ENCODE measurements around the gene LEMD3.
"Not testable (repeated sequence)": the region's sequence is repeated elsewhere in the genome, so short reads cannot be mapped to it uniquely, and the experiment has no call there.

Gene LEMD3

DNA sequence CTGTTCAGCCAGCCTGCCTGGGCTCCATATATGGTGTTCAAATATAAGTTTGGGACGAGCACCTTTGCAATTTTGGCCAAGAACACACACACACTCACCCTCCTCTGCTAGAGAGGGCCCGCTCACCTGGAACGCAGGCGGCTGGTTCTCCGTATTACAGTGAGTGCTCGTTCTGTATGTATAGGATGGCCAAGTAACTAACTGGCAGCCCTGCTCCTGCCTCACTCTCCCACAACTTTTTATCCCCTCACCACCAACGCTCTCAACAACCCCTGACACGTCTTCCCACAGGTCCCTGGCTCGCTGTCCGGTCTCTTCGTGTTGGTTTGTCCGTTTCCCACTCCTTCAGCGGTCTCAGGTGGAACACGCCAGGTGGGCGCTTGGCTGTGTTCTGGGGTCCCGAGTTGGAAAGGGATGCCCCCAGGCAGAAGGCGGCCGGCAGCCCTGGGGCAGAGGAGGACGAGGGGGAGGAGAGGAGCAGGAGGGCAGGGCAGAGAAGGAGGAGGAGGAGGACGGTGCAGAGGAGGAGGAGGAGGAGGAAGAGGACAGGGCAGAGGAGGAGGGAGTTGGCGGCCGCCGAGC, 108.7 kb downstream of the LEMD3 start:
- Mint-ChIP-seq H3K36me3 (no peaks in the 10 kb centered on the region), H3K4me3 (peak overlapping the region; percentile 53), H3K4me1 (peaks cover 7% of the 10 kb centered on the region), H3K9me3 (no peaks in the 10 kb centered on the region), H3K27me3 (peaks cover 49% of the 10 kb centered on the region), H3K27ac (no peak overlapping the region)

DNA sequence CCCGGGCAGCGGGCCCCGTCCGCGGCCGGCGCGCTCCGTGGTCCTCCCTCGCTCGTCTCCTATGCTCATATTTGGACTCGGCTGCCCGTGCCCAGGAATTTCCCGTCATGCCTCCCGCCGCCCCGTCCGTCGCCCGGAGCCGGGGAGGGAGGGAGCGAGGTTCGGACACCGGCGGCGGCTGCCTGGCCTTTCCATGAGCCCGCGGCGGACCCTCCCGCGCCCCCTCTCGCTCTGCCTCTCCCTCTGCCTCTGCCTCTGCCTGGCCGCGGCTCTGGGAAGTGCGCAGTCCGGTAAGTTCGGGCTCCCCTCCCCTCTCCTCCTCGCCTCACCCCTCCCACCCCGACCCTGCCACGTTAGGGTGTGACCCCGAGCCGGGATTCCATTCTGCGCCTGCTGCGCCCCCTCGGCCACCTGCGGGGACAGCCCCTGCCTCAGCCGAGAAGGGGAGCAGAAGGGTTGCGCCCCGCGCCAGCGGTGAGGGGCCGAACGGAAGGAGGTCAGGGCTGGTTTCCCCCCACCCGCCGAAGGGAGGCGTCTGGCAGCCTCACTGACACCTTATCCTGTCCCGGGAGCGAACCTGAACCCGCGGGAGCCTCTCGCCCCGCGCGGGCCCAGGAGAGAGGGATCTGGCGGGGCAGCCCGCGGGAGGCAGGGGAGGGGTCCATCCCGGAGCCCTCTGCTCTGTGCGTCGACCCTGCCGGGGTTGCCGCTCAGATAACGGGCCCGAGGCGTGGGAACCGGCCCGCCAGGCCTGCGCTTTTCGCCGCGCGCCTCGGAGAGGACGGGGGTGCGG, 109.4 kb downstream of the LEMD3 start, which contains the start of gene MSRB3:
TSS of gene MSRB3 (plus strand) at position 108 of the 793 bp plus-strand sequence. CDS start 29,897 bp downstream, outside the sequence.
- Mint-ChIP-seq H3K4me1 (peaks cover 7% of the 10 kb centered on the region), H3K27me3 (peaks cover 46% of the 10 kb centered on the region), H3K4me3 (peak within 1 kb of the TSS; percentile 80), H3K27ac (no peak within 1 kb of the TSS), H3K36me3 (no peaks in the 10 kb centered on the region), H3K9me3 (no peaks in the 10 kb centered on the region)

DNA sequence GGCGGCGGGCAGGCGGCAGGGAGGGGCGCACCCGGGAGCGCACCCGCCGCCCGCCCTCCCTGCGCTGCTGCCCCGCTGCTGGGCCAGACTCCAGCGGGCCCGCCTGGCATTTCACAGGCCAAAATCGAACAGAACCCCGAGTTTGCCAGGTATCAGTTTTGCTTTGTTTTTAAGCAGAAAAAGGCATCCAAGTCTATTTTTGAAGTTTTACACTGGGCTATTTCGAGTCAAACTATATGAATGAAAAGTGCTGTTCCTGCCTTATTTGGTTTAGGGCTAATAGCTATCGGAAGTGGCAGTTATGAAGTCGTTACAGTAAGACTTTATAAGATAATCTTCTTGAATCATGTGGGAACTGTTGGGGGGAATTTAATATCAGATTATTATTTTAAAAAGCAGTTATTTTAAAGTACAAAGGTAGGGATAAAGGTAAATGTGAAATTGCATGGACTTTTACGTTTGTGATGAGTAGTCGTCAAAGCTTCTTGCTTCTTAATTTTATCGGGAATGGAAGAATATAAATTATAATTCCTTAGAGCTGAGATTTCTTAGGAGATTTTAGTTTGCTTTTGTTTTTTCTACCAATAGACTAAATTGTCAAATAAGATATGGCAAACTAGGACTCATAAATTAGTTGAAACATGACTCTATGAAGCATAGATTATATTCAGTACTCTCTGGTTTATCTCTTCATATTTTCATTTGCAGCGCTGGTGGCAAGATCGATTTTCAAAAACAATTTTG, 110.2 kb downstream of the LEMD3 start:
- Mint-ChIP-seq H3K4me3 (peak overlapping the region; percentile 80), H3K4me1 (peaks cover 7% of the 10 kb centered on the region), H3K27me3 (peaks cover 46% of the 10 kb centered on the region)

DNA sequence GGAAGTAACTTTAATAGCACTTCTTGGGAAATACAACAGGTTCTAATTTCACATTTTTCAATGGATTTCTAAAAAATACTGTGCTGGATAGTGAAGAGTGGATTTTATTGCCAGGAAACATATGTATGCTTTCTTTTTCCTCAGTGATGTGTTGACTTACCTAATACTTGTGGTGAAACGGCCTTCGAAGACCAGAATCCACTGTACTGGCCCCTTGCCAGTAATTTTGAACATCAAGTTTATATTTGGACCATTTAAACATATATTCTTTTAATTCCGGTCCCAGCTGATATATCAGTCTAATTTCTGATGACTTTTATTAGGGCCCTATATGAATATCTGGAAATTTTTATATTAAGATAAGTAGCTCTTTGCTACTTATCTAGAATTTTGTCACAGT, 110.9 kb downstream of the LEMD3 start:
- Mint-ChIP-seq H3K27ac (no peak overlapping the region), H3K9me3 (no peaks in the 10 kb centered on the region), H3K36me3 (no peaks in the 10 kb centered on the region), H3K27me3 (peaks cover 45% of the 10 kb centered on the region), H3K4me3 (no peak overlapping the region), H3K4me1 (peaks cover 7% of the 10 kb centered on the region)

More for the DNA sequence above, 110.2 kb downstream of the LEMD3 start:
- no peak overlapping the region for H3K27ac Mint-ChIP-seq
- no peaks in the 10 kb centered on the region for H3K9me3 Mint-ChIP-seq
- no peaks in the 10 kb centered on the region for H3K36me3 Mint-ChIP-seq

DNA sequence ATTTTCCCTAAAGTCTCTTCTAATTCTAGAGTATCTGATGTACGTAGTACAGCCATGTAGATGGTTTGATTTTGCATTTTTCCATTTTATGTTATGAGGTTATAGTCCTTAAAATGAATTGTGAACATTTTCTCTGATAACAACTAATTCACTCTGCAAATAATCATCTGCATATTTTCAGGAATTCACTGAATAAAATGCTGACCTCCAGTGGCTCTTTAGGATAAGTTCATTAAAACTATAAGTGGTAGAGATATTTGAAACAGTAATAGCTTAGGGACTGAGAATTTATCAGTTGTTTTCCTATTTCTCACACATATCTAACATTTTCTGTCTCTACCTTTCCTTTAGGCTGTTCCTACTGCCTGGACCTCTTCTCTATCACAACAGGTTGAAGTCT, 113.5 kb downstream of the LEMD3 start:
- no peaks in the 10 kb centered on the region for H3K9me3 Mint-ChIP-seq
- no peak overlapping the region for H3K27ac Mint-ChIP-seq
- no peaks in the 10 kb centered on the region for H3K36me3 Mint-ChIP-seq
- H3K4me1 Mint-ChIP-seq = peaks cover 7% of the 10 kb centered on the region
- no peak overlapping the region for H3K4me3 Mint-ChIP-seq
- peaks cover 36% of the 10 kb centered on the region for H3K27me3 Mint-ChIP-seq

DNA sequence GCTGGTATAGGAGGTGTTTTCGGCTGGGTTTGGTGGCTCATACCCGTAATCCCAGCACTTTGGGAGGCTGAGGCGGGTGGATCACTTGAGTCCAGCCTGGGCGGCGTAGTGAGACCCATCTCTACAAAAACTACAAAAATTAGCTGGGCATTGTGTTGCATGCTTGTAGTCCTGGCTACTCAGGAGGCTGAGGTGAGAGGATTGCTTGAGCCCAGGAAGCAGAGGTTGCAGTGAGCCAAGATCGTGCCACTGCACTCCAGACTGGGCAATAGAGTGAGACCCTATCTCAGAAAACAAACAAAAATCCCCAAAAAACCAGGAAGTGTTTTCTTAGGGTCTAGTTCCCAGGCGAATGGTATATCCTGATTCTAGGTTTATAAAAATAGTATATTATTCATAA, 116.1 kb downstream of the LEMD3 start:
- not testable (repeated sequence) for H3K27ac Mint-ChIP-seq, H3K36me3 Mint-ChIP-seq, H3K4me1 Mint-ChIP-seq, H3K9me3 Mint-ChIP-seq, H3K4me3 Mint-ChIP-seq
- peaks cover 28% of the 10 kb centered on the region for H3K27me3 Mint-ChIP-seq

DNA sequence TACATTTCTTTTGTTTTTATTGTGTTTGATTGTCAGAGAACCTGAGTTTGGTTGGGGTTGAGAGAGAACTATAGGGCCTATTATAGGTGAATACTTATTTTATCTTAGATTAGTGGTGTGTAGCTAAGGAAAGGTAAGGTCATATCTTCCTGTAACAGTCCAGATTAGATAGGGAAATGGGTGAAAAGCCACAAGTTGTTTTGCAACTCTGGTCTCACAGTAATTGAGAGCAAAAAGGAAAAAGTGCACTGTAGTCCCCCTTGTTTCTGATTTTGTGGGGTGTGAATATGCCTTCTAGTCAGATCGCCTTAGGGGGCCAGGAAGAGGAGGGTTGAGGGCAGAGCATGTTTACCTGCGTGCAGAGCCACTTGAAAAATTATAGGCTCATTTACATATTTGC, 118.0 kb downstream of the LEMD3 start:
- Mint-ChIP-seq H3K27ac (no peak overlapping the region), H3K4me1 (no peaks in the 10 kb centered on the region), H3K36me3 (no peaks in the 10 kb centered on the region), H3K4me3 (no peak overlapping the region), H3K9me3 (no peaks in the 10 kb centered on the region), H3K27me3 (peaks cover 19% of the 10 kb centered on the region)

DNA sequence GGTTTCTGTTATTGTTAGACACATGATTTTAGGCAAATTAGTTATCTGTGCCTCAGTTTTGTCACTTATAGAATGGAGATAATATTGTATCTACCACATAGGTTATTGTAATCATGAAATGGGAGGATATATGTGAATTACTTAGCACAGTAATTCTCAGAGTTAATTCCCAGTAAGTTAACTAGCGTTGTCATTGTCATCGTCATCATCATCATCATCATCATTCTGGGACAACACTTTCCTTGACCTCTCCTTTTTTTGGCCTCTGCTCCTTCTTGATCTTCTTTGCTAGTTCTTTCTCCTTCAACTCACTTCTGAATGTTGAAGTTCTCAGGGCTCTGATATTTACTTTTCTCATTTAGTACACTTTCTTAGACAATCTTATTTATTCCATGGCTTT, 122.9 kb downstream of the LEMD3 start:
- peaks cover 24% of the 10 kb centered on the region for H3K27me3 Mint-ChIP-seq
- no peak overlapping the region for H3K4me3 Mint-ChIP-seq
- H3K27ac Mint-ChIP-seq = no peak overlapping the region
- H3K4me1 Mint-ChIP-seq = no peaks in the 10 kb centered on the region
- H3K36me3 Mint-ChIP-seq = no peaks in the 10 kb centered on the region
- H3K9me3 Mint-ChIP-seq = peaks cover 8% of the 10 kb centered on the region

DNA sequence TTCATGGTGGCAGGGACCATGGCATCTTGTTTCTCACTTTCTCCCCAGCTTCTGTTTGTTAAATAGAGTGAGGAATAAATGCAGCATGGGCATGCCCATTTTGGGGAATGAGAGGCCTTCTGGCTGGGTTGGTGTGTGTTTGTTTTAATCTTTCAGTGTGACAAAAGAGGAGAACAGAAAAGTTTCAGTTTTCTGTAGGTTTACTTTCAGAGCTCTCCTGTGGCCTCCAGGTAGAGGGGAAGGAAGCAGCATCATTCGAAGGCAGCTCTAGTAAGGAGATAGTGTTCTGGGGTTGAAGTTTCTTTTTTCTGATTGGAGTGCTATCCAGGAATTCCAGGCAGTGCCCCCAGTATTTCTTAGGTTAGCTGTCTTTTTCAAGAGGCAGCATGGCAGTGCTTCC, 124.4 kb downstream of the LEMD3 start:
- Mint-ChIP-seq H3K27ac (no peak overlapping the region), H3K4me3 (no peak overlapping the region), H3K27me3 (peaks cover 24% of the 10 kb centered on the region), H3K4me1 (no peaks in the 10 kb centered on the region), H3K9me3 (peaks cover 8% of the 10 kb centered on the region), H3K36me3 (no peaks in the 10 kb centered on the region)

DNA sequence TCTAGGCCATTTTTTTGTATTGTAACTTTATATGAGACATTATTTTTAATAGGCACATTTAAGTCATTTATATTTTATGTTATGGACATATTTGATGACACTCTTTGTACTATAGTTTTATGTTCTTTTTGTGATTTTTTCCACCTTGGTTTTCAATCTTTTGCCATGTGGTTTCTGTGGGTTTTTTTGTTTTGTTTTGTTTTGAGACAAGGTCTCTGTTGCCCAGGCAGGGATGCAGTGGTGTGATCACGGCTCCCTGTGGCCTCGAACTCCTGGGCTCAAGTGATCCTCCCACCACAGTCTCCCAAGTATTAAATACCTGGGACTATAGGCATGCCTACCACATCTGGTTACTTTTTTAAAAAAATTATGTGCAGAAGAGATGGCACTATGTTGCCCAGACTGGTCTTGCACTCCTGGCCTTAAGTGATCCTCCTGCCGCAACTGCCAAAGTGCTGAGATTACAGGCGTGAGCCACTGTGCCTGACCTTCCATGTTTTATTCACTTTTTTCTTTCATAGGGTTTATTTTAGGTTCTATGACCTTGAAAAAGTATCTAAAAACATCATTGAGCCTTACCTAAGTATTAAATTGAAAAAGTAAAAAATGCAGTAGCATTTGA, 125.4 kb downstream of the LEMD3 start:
- H3K4me1 Mint-ChIP-seq = no peaks in the 10 kb centered on the region
- H3K36me3 Mint-ChIP-seq = no peaks in the 10 kb centered on the region
- H3K27me3 Mint-ChIP-seq = peaks cover 21% of the 10 kb centered on the region
- no peak overlapping the region for H3K27ac Mint-ChIP-seq
- H3K4me3 Mint-ChIP-seq = no peak overlapping the region
- peaks cover 8% of the 10 kb centered on the region for H3K9me3 Mint-ChIP-seq

DNA sequence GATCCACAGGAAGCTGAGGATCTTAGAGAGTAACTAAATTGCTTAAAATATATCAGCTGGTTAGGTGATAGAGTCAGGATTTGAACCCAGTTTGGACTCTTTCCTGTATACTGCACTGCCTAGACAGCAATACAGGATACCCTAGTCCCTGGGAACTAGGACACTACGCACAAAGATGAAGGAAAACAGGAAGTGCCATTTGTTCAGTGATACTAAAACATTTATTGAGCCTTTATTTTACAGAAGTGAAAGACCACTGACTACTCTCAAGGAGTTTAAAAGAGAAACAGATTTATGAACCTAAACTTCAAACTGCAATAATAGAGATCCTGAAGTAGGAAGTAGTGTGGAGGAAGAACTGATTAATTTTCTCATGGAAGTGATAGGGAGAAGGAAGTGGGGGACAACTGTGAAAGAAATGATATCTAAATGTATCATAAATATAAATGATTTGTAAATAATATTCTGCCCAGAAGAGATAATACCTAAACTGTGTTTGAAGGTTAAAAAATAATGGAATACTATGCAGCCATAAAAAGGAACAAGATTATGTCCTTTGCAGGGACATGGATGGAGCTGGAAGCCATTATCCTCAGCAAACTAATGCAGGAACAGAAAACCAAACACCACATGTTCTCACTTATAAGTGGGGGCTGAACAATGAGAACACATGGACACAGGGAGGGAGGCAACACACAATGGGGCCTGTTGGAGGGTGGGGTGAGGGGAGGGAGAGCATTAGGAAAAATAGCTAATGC, 127.3 kb downstream of the LEMD3 start:
- H3K36me3 Mint-ChIP-seq = no peaks in the 10 kb centered on the region
- no peak overlapping the region for H3K27ac Mint-ChIP-seq
- no peaks in the 10 kb centered on the region for H3K4me1 Mint-ChIP-seq
- H3K9me3 Mint-ChIP-seq = peaks cover 8% of the 10 kb centered on the region
- H3K4me3 Mint-ChIP-seq = no peak overlapping the region
- peaks cover 16% of the 10 kb centered on the region for H3K27me3 Mint-ChIP-seq
